Measurements from ENCODE around the gene MRPS7. TPM values are rescaled to one million over a fixed set of nuclear protein-coding genes. Genes with fewer than 3 reads are reported as not detected.
"Not testable (repeated sequence)": the region's sequence is repeated elsewhere in the genome, so short reads cannot be mapped to it uniquely, and the experiment has no call there.

MRPS7 gene
- total RNA-seq, 1 donor from 2014 or later: 42.6 TPM

- DNase-seq (ENCODE audit: extremely low read depth, low read depth, low spot score): no peak
These were observed 19.1 kb upstream of the MRPS7 start for GRCh38 chr17:75242461-75243042.

GRCh38 chr17:75244133-75244866 lies 17.4 kb upstream of the MRPS7 start:
- DNase-seq (ENCODE audit: extremely low read depth, low read depth, low spot score): no peak

GRCh38 chr17:75245011-75245410 lies 16.7 kb upstream of the MRPS7 start:
- DNase-seq (ENCODE audit: extremely low read depth, low read depth, low spot score): no peak

- no peak for DNase-seq (ENCODE audit: extremely low read depth, low read depth, low spot score)
These were observed 15.3 kb upstream of the MRPS7 start for GRCh38 chr17:75246404-75246803.

- no peak for DNase-seq (ENCODE audit: extremely low read depth, low read depth, low spot score)
These were observed 12.1 kb upstream of the MRPS7 start for GRCh38 chr17:75249564-75249963.

- DNase-seq (ENCODE audit: extremely low read depth, low read depth, low spot score): no peak
These were observed 11.6 kb upstream of the MRPS7 start for GRCh38 chr17:75250009-75250471.

GRCh38 chr17:75252039-75252816 lies 9.5 kb upstream of the MRPS7 start:
- no peak for DNase-seq (ENCODE audit: extremely low read depth, low read depth, low spot score)

GRCh38 chr17:75255954-75256698 lies 5.6 kb upstream of the MRPS7 start:
- DNase-seq (ENCODE audit: extremely low read depth, low read depth, low spot score): not testable (repeated sequence)

- not testable (repeated sequence) for DNase-seq (ENCODE audit: extremely low read depth, low read depth, low spot score)
These were observed 4.5 kb upstream of the MRPS7 start for GRCh38 chr17:75257228-75257627.

GRCh38 chr17:75260641-75261335 lies 891 bp upstream of the MRPS7 start:
- DNase-seq (ENCODE audit: extremely low read depth, low read depth, low spot score): no peak

GRCh38 chr17:75262112-75262606 lies 480 bp downstream of the MRPS7 start:
- no peak for DNase-seq (ENCODE audit: extremely low read depth, low read depth, low spot score)

- no peak for DNase-seq (ENCODE audit: extremely low read depth, low read depth, low spot score)
These were observed 1.4 kb downstream of the MRPS7 start for GRCh38 chr17:75263055-75263454.

- DNase-seq (ENCODE audit: extremely low read depth, low read depth, low spot score): no peak
These were observed 4.1 kb downstream of the MRPS7 start for GRCh38 chr17:75265614-75266315.

- no peak for DNase-seq (ENCODE audit: extremely low read depth, low read depth, low spot score)
These were observed 4.9 kb downstream of the MRPS7 start for GRCh38 chr17:75266316-75267152.

- DNase-seq (ENCODE audit: extremely low read depth, low read depth, low spot score): no peak
These were observed 5.4 kb downstream of the MRPS7 start for GRCh38 chr17:75267153-75267410.

GRCh38 chr17:75267411-75268232 lies 5.9 kb downstream of the MRPS7 start:
- DNase-seq (ENCODE audit: extremely low read depth, low read depth, low spot score): no peak

GRCh38 chr17:75269844-75270217 lies 8.2 kb downstream of the MRPS7 start:
- no peak for DNase-seq (ENCODE audit: extremely low read depth, low read depth, low spot score)

All from glomerular endothelial cell (primary cell).